Right lobe of liver (tissue), 6 donors: ENCODE results near the gene GMDS. TPM values are rescaled to one million over a fixed set of nuclear protein-coding genes. Genes with fewer than 3 reads are reported as not detected.

ENCODE experiments used
- ATAC-seq, 4 donors: fragments of 200-7000 bp; cut with Tn5 transposase; one replicate each; pipeline ENCODE4 v1.9.1; 2020; ENCODE audit warnings: mild to moderate bottlenecking in 4 of 4, moderate library complexity in 4 of 4
- DNase-seq, 3 donors: peaks; one replicate each; pipeline ENCODE4 v3.0.0-alpha.2; 2020
- H3K27ac ChIP-seq, 3 donors: fragments of 200-600 bp; one replicate each; pipeline ENCODE4 v1.8.0; 2022
- H3K27me3 ChIP-seq, 2 donors: fragments of 200-600 bp; one replicate each; pipeline ENCODE4 v1.8.0; 2022
- H3K36me3 ChIP-seq, 4 donors: fragments of 200-600 bp; sonication (generic) in 1 of 4; one replicate each; pipeline versions ENCODE4 v1.5.1 to v1.8.0; 2017 to 2022; ENCODE audit warnings: control low read depth in 1 of 4
- H3K4me1 ChIP-seq, 4 donors: fragments of 200-600 bp; sonication (generic) in 1 of 4; one replicate each; pipeline versions ENCODE4 v1.5.1 to v1.8.0; 2017 to 2022; ENCODE audit warnings: control low read depth in 1 of 4
- H3K4me3 ChIP-seq, 3 donors: fragments of 200-600 bp; one replicate each; pipeline ENCODE4 v1.8.0; 2022
- H3K9me3 ChIP-seq, 4 donors: fragments of 200-600 bp; sonication (generic) in 1 of 4; one replicate each; pipeline versions ENCODE4 v1.5.1 to v1.8.0; 2017 to 2022; ENCODE audit warnings: control low read depth in 1 of 4
- CTCF ChIP-seq, 4 donors: fragments of 200-600 bp in 3 of 4; fragments of 450-650 bp in 1 of 4; IDR thresholded peaks; one replicate each; pipeline versions ENCODE4 v1.5.1 to v1.8.0; 2016 to 2022; ENCODE audit warnings: antibody characterized with exemption in 4 of 4, mild to moderate bottlenecking in 2 of 4
- POLR2A ChIP-seq: fragments of 450-650 bp; IDR thresholded peaks from one replicate; pipeline ENCODE4 v1.6.1; 2017; ENCODE audit warnings: antibody characterized with exemption, mild to moderate bottlenecking
- WGBS: methylation state at CpG from one replicate; pipeline ENCODE4 v1.1.6; 2018; ENCODE audit warnings: low coverage, low lambda C conversion rate; ENCODE audit not compliant: insufficient coverage; ENCODE audit errors: missing lambda C conversion rate; 5-methylcytosine and 5-hydroxymethylcytosine counted together
- intact Hi-C, 2 donors: fragments of 100-400 bp; cut with DNase I; formaldehyde crosslinking; loops; one replicate each; pipeline versions ENCODE4 v1.11.2 to v1.14.1; 2022
- total RNA-seq, 6 experiments: library from RNA; depleted of rRNA in 2 of 6; stranded (reverse); fragments of >200 nt in 2 of 6; fragmentation: NEBNext Ultra II Directional in 3 of 6; extraction: Animal tissue kit (Norgen Biotek cat#: 25700) in 3 of 6; gene quantifications; one replicate each; pipeline versions ENCODE4 v1.1.0 to v1.2.4, GENCODE V29; 2016 to 2023
- donor health status: DM: no; HTN: yes; CAD: no.
- donor health status: DM: no; HTN: no; CAD: no.
- donor health status: DM: no; HTN: no; CAD: no.
- donor health status: DM: no; HTN: yes; CAD: no.
- donor health status: DM: no; HTN: yes; CAD: no.

The GMDS gene
- total RNA-seq, 6 experiments from 2014 or later = 15.9 to 34.4 (median 23.4) TPM

- ATAC-seq (no peak), DNase-seq (no peak)
- no peaks in the 10 kb centered on the region for H3K36me3 ChIP-seq
- no peaks in the 10 kb centered on the region for H3K27me3 ChIP-seq
- intact Hi-C loops = no loop called here
- TF ChIP-seq CTCF (IDR thresholded peaks at IDR 0.05) (no peak), POLR2A (no peak)
- WGBS = 94% methylated on average over 3 of the region's 3 CpGs
- peaks cover 0 to 26% (median 12%) of the 10 kb centered on the region in 4 donors for H3K4me1 ChIP-seq
- no peaks in the 10 kb centered on the region for H3K9me3 ChIP-seq
- H3K4me3 ChIP-seq = no peak overlapping the region
- H3K27ac ChIP-seq = no peak overlapping the region
These were observed 408.7 kb downstream of the GMDS start for GRCh38 chr6:1836690-1837089.

DNA sequence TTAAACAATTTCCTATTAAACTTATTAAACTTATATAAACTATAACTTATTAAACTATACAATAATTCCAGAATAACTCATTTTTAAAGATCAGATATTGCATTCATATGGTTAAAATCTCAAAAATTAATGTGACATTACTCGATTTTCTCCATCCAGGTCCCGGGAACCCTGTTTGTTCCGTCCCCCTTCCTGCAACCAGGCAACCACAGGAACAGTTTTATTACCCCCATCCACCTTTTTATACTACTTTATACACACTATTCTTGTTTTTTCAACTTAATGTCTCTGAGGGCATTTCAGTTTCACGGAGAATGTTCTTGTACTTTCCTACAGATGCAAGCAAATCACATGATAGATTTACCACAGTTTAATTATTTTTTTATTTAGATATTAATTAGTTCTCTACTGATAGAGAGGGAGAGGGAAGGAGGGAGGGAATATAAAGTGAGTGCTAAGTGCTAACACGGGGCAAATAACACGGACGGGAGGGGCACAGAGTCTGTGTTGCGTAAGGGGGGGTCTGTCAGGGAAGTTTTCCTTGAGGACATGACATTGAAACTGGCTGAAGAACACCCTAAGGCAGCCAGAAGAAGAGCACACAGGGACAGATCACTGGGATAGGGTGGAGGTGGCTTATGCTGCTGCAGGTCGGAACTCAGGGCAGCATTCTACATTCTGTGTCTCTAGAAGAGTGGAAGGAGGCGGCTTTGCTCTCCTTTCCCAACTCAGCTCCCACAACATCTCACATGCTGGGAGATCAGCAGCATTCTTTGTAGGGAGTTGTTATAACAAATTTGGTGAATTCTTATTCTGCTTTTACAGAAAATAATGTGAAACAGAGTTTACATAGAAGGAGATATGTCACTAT lies 410.5 kb downstream of the GMDS start:
- Histone ChIP-seq H3K27ac (no peak overlapping the region), H3K9me3 (no peaks in the 10 kb centered on the region), H3K4me3 (no peak overlapping the region), H3K4me1 (peaks cover 0 to 26% (median 11%) of the 10 kb centered on the region in 4 donors), H3K27me3 (no peaks in the 10 kb centered on the region), H3K36me3 (no peaks in the 10 kb centered on the region)
- no peak for TF ChIP-seq POLR2A
- TF ChIP-seq CTCF (IDR thresholded peaks at IDR 0.05) = no peak
- no peak for DNase-seq
- WGBS = 76% methylated on average over 7 of the region's 10 CpGs
- ATAC-seq = no peak
- intact Hi-C loops = no loop called here

DNA sequence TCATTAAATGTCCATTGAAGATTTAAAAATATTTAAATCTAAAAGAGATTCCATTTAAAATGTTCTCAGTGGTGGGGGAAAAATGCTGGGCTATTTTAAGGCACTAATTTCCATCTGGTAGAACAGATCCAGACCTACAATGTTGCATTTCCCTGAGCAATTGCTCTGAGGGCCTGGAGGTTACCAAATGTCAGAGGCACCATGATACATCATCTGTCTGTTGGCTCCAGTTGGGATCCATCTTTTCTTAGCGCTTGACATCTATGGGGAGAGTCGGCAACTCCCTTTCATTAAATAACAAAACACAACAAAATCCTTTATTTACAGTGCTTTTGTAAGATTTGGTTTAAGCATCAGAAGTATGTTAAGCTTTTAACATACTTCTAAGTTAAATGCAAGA lies 411.2 kb downstream of the GMDS start:
- 92% methylated on average over 2 of the region's 2 CpGs for WGBS
- no peaks in the 10 kb centered on the region for H3K9me3 ChIP-seq
- no peak overlapping the region for H3K4me3 ChIP-seq
- intact Hi-C loops = no loop called here
- no peak for TF ChIP-seq CTCF (IDR thresholded peaks at IDR 0.05)
- no peak for TF ChIP-seq POLR2A
- H3K36me3 ChIP-seq = no peaks in the 10 kb centered on the region
- peaks cover 0 to 23% (median 8%) of the 10 kb centered on the region in 4 donors for H3K4me1 ChIP-seq
- ATAC-seq (no peak), DNase-seq (no peak)
- no peak overlapping the region for H3K27ac ChIP-seq
- H3K27me3 ChIP-seq = no peaks in the 10 kb centered on the region

GRCh38 chr6:1832844-1833787 lies 412.3 kb downstream of the GMDS start:
- peak overlapping the region in 2 of 3 donors; percentile 62 to 66 for H3K27ac ChIP-seq
- peak overlapping the region in 2 of 3 donors; percentile 17 to 30 for H3K4me3 ChIP-seq
- peaks cover 0 to 18% (median 7%) of the 10 kb centered on the region in 4 donors for H3K4me1 ChIP-seq
- no peaks in the 10 kb centered on the region for H3K9me3 ChIP-seq
- no peaks in the 10 kb centered on the region for H3K36me3 ChIP-seq
- TF ChIP-seq CTCF (IDR thresholded peaks at IDR 0.05) (no peak), POLR2A (peak; percentile 47)
- H3K27me3 ChIP-seq = no peaks in the 10 kb centered on the region
- peak; percentile 95 to 99 (median 96) for ATAC-seq
- 11% methylated on average over 16 of the region's 16 CpGs for WGBS
- intact Hi-C loops = no loop called here
- DNase-seq = peak; percentile 78 to 88 (median 88)
